ENCODE data around the gene DIS3L2.

DNA sequence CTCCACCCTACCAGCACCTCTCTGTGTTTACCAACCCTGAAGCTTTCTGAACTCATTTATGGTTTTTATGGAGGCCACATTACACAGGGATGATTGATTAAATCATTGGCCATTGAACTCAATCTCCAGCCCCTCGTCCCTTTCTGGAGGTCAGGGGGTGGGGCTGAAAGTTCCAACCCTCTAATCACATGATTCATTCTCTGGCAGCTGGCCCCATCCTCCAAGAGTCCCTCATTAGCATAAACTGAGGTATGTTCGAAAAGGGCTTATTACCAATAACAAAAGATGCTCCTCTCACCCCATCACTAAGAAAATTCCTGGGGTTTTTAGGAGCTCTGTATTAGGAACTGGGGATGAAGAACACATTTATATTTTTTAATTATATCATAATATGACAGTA is 92.3 kb downstream of the DIS3L2 start:
- TF ChIP-seq FOXK1 (CRISPR knock-in tag; IDR thresholded peaks at IDR 0.05): no peak
- TF ChIP-seq SMAD4 (CRISPR knock-in tag; IDR thresholded peaks at IDR 0.05): no peak
- TF ChIP-seq, protein P1, sequence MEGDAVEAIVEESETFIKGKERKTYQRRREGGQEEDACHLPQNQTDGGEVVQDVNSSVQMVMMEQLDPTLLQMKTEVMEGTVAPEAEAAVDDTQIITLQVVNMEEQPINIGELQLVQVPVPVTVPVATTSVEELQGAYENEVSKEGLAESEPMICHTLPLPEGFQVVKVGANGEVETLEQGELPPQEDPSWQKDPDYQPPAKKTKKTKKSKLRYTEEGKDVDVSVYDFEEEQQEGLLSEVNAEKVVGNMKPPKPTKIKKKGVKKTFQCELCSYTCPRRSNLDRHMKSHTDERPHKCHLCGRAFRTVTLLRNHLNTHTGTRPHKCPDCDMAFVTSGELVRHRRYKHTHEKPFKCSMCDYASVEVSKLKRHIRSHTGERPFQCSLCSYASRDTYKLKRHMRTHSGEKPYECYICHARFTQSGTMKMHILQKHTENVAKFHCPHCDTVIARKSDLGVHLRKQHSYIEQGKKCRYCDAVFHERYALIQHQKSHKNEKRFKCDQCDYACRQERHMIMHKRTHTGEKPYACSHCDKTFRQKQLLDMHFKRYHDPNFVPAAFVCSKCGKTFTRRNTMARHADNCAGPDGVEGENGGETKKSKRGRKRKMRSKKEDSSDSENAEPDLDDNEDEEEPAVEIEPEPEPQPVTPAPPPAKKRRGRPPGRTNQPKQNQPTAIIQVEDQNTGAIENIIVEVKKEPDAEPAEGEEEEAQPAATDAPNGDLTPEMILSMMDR (IDR thresholded peaks at IDR 0.05): no peak
- TF ChIP-seq CREM (CRISPR knock-in tag; IDR thresholded peaks at IDR 0.05): no peak
- no peak for TF ChIP-seq ELF4 (CRISPR knock-in tag; IDR thresholded peaks at IDR 0.05; ENCODE audit: low read depth)
- TF ChIP-seq, protein P2, sequence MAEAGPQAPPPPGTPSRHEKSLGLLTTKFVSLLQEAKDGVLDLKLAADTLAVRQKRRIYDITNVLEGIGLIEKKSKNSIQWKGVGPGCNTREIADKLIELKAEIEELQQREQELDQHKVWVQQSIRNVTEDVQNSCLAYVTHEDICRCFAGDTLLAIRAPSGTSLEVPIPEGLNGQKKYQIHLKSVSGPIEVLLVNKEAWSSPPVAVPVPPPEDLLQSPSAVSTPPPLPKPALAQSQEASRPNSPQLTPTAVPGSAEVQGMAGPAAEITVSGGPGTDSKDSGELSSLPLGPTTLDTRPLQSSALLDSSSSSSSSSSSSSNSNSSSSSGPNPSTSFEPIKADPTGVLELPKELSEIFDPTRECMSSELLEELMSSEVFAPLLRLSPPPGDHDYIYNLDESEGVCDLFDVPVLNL (CRISPR knock-in tag; IDR thresholded peaks at IDR 0.05; ENCODE audit: borderline replicate concordance, low read depth): no peak
- TF ChIP-seq, protein P3, sequence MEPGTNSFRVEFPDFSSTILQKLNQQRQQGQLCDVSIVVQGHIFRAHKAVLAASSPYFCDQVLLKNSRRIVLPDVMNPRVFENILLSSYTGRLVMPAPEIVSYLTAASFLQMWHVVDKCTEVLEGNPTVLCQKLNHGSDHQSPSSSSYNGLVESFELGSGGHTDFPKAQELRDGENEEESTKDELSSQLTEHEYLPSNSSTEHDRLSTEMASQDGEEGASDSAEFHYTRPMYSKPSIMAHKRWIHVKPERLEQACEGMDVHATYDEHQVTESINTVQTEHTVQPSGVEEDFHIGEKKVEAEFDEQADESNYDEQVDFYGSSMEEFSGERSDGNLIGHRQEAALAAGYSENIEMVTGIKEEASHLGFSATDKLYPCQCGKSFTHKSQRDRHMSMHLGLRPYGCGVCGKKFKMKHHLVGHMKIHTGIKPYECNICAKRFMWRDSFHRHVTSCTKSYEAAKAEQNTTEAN (CRISPR knock-in tag; IDR thresholded peaks at IDR 0.05): no peak
- no peak for TF ChIP-seq TCF7 (CRISPR knock-in tag; IDR thresholded peaks at IDR 0.05; ENCODE audit: low read depth)

Measured in WTC11 (cell line).